Measurements from ENCODE around the gene GRAP.
"Not testable (repeated sequence)": the region's sequence is repeated elsewhere in the genome, so short reads cannot be mapped to it uniquely, and the experiment has no call there.

DNA sequence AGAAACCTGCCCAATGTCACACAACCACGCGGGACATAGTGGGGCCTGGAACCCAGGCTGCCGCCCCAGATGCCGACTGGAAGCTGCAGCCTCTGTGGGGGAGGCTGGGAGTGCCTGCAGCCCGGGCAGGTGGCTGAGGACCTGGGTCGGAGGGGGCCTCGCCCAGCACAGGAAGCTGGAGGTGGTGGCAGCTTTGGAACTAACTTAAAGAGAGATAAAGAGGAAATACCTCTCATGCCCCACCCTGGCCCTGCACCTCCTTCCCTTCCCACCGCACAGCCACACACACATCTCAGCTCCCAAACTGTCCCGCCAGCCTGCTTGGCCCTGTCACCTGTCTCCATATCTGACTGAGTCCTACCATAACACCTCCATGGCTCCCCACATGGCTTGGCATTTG, 6.4 kb downstream of the GRAP start:
- TF ChIP-seq, protein P1, sequence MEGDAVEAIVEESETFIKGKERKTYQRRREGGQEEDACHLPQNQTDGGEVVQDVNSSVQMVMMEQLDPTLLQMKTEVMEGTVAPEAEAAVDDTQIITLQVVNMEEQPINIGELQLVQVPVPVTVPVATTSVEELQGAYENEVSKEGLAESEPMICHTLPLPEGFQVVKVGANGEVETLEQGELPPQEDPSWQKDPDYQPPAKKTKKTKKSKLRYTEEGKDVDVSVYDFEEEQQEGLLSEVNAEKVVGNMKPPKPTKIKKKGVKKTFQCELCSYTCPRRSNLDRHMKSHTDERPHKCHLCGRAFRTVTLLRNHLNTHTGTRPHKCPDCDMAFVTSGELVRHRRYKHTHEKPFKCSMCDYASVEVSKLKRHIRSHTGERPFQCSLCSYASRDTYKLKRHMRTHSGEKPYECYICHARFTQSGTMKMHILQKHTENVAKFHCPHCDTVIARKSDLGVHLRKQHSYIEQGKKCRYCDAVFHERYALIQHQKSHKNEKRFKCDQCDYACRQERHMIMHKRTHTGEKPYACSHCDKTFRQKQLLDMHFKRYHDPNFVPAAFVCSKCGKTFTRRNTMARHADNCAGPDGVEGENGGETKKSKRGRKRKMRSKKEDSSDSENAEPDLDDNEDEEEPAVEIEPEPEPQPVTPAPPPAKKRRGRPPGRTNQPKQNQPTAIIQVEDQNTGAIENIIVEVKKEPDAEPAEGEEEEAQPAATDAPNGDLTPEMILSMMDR (IDR thresholded peaks at IDR 0.05): not testable (repeated sequence)
- TF ChIP-seq POLR2A, POLR2AphosphoS5, EP300 (IDR thresholded peaks at IDR 0.05): not testable (repeated sequence)

Measured in gastroesophageal sphincter (tissue), 3 donors.